ENCODE data around the gene FBXO24.

DNA sequence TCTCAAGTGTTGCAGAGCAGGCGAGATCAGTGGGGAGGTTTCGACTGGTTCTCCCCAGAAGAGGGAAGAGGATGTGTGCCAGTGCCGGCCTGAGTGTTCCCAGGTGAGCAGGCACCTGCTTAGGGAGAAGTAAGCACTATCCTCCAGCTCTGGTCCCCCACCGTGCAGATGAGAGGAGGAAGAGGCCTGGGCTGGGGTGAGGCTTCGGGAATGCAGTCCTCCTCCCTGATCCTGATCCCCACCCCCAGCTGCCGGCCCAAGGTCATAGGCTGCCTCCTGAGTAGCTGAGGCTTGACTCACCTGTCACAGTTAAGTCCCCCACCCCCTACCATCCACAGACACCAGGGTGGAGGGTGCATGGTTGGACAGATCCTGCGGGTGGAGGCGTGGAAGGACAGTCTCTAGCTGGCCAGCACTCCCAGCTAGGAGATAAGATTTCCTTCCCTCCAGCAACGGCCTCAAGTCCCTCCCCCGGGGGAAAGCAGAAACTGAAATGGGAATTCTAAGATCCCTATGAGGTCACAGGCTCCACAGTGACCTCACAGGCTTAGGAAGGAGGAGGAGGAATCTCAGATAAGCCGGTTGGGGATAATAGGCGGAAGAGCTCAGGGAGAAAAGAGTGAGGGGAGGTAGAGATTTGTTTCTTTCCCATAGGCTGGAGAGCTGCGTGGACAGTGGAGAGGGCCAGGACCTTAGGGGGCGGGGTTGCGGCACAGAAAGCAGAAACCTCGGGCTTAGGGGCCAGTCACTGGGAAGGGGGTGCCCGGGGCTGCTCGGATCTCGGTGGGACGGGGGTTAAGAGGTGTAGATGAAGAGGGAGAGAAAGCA lies 1.2 kb upstream of the FBXO24 start:
- TF ChIP-seq, protein P1, sequence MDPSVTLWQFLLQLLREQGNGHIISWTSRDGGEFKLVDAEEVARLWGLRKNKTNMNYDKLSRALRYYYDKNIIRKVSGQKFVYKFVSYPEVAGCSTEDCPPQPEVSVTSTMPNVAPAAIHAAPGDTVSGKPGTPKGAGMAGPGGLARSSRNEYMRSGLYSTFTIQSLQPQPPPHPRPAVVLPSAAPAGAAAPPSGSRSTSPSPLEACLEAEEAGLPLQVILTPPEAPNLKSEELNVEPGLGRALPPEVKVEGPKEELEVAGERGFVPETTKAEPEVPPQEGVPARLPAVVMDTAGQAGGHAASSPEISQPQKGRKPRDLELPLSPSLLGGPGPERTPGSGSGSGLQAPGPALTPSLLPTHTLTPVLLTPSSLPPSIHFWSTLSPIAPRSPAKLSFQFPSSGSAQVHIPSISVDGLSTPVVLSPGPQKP (IDR thresholded peaks at IDR 0.05; ENCODE audit: low read depth, low read length), result no peak
- TF ChIP-seq KAT2A (conservative IDR thresholded peaks at IDR 0.05; ENCODE audit: control insufficient read depth, low read depth, low read length), result no peak
- no peak for TF ChIP-seq CEBPB (IDR thresholded peaks at IDR 0.05; ENCODE audit: borderline replicate concordance in 1 of 2, low read depth in 2 of 2, low read length in 2 of 2)
- no peak for TF ChIP-seq RAD21 (IDR thresholded peaks at IDR 0.05; ENCODE audit: insufficient read depth, low read depth, low read length)
- TF ChIP-seq, protein P2, sequence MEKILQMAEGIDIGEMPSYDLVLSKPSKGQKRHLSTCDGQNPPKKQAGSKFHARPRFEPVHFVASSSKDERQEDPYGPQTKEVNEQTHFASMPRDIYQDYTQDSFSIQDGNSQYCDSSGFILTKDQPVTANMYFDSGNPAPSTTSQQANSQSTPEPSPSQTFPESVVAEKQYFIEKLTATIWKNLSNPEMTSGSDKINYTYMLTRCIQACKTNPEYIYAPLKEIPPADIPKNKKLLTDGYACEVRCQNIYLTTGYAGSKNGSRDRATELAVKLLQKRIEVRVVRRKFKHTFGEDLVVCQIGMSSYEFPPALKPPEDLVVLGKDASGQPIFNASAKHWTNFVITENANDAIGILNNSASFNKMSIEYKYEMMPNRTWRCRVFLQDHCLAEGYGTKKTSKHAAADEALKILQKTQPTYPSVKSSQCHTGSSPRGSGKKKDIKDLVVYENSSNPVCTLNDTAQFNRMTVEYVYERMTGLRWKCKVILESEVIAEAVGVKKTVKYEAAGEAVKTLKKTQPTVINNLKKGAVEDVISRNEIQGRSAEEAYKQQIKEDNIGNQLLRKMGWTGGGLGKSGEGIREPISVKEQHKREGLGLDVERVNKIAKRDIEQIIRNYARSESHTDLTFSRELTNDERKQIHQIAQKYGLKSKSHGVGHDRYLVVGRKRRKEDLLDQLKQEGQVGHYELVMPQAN (conservative IDR thresholded peaks at IDR 0.05), result no peak
- no peak for TF ChIP-seq POU2F2 (IDR thresholded peaks at IDR 0.05; ENCODE audit: borderline replicate concordance, low read depth, low read length)

Data from GM12878 (cell line).